NCI-H1436 treated with DMSO at 0.1 percent for 48 hours (cell line): ENCODE data around the gene GUSB.
"Not testable (repeated sequence)": the region's sequence is repeated elsewhere in the genome, so short reads cannot be mapped to it uniquely, and the experiment has no call there.

ENCODE experiments used
- DNase-seq: peaks from one replicate; lab custom pipeline; 2025; lab: John Stamatoyannopoulos, UW

Gene GUSB

GRCh38 chr7:65981965-65982792 is at the start of gene GUSB:
GUSB (minus strand) TSS chr7:65982213; CDS start chr7:65982183, 30 bp downstream.
- peak; percentile 24 for DNase-seq

GRCh38 chr7:66028342-66028741 is 46.3 kb upstream of the GUSB start:
- DNase-seq: not testable (repeated sequence)

- no peak for DNase-seq
Measured at GRCh38 chr7:66016131-66016461, 34.1 kb upstream of the GUSB start.

- DNase-seq: no peak
Measured at GRCh38 chr7:66015440-66016130, 33.6 kb upstream of the GUSB start.

GRCh38 chr7:66013938-66014337 is 31.9 kb upstream of the GUSB start:
- no peak for DNase-seq

- no peak for DNase-seq
Measured at GRCh38 chr7:66007232-66007631, 25.2 kb upstream of the GUSB start.

GRCh38 chr7:66005115-66005671 is 23.2 kb upstream of the GUSB start:
- DNase-seq: not testable (repeated sequence)

GRCh38 chr7:66000823-66001417 is 18.9 kb upstream of the GUSB start:
- not testable (repeated sequence) for DNase-seq

GRCh38 chr7:65994984-65995383 is 13.0 kb upstream of the GUSB start:
- DNase-seq: not testable (repeated sequence)

GRCh38 chr7:65992526-65992925 is 10.5 kb upstream of the GUSB start:
- no peak for DNase-seq

GRCh38 chr7:65991829-65992228 is 9.8 kb upstream of the GUSB start:
- DNase-seq: not testable (repeated sequence)

GRCh38 chr7:65989694-65990080 is 7.7 kb upstream of the GUSB start:
- DNase-seq: no peak

GRCh38 chr7:65988503-65988902 is 6.5 kb upstream of the GUSB start:
- DNase-seq: not testable (repeated sequence)

- DNase-seq: no peak
Measured at GRCh38 chr7:65988084-65988483, 6.1 kb upstream of the GUSB start.

- no peak for DNase-seq
Measured at GRCh38 chr7:65983965-65984658, 2.1 kb upstream of the GUSB start.

GRCh38 chr7:65980478-65981250 is 1.3 kb downstream of the GUSB start:
- no peak for DNase-seq

GRCh38 chr7:65979583-65980477 is 2.2 kb downstream of the GUSB start:
- no peak for DNase-seq

- DNase-seq: no peak
Measured at GRCh38 chr7:65978891-65979582, 3.0 kb downstream of the GUSB start.

- no peak for DNase-seq
Measured at GRCh38 chr7:65976659-65977196, 5.3 kb downstream of the GUSB start.
